ENCODE results near the gene DHRS2.

GRCh38 chr14:23620177-23620702, 15.9 kb upstream of the DHRS2 start:
- TF ChIP-seq POGZ (CRISPR knock-in tag; IDR thresholded peaks at IDR 0.05) (no peak), ZNF317 (CRISPR knock-in tag; IDR thresholded peaks at IDR 0.05) (no peak), BCL6 (CRISPR knock-in tag; IDR thresholded peaks at IDR 0.05) (no peak), DDIT3 (CRISPR knock-in tag; IDR thresholded peaks at IDR 0.05) (no peak), ZNF34 (CRISPR knock-in tag; IDR thresholded peaks at IDR 0.05; ENCODE audit: borderline replicate concordance) (no peak), TCF12 (IDR thresholded peaks at IDR 0.05) (no peak), TCF12 (CRISPR knock-in tag; IDR thresholded peaks at IDR 0.05) (no peak), ZNF720 (CRISPR knock-in tag; IDR thresholded peaks at IDR 0.05) (no peak)
- TF ChIP-seq, protein P1, sequence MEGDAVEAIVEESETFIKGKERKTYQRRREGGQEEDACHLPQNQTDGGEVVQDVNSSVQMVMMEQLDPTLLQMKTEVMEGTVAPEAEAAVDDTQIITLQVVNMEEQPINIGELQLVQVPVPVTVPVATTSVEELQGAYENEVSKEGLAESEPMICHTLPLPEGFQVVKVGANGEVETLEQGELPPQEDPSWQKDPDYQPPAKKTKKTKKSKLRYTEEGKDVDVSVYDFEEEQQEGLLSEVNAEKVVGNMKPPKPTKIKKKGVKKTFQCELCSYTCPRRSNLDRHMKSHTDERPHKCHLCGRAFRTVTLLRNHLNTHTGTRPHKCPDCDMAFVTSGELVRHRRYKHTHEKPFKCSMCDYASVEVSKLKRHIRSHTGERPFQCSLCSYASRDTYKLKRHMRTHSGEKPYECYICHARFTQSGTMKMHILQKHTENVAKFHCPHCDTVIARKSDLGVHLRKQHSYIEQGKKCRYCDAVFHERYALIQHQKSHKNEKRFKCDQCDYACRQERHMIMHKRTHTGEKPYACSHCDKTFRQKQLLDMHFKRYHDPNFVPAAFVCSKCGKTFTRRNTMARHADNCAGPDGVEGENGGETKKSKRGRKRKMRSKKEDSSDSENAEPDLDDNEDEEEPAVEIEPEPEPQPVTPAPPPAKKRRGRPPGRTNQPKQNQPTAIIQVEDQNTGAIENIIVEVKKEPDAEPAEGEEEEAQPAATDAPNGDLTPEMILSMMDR (CRISPR knock-in tag; IDR thresholded peaks at IDR 0.05): no peak

Measured in HepG2 (cell line).